GM06990 (cell line): ENCODE data around the gene SLC15A2.

Experiments
- DNase-seq: peaks from one replicate; pipeline ENCODE4 v3.0.0-alpha.2; 2011; ENCODE audit not compliant: insufficient read length; ENCODE audit errors: extremely low read depth
- H3K27me3 ChIP-seq: replicated peaks from 2 replicates; pipeline ENCODE4 v1.6.0; 2011; ENCODE audit warnings: low read length; ENCODE audit not compliant: control insufficient read depth, insufficient read depth
- H3K36me3 ChIP-seq: 2 replicates; pipeline ENCODE4 v1.5.1; 2011; ENCODE audit warnings: low read length; ENCODE audit not compliant: control insufficient read depth, insufficient read depth
- H3K4me3 ChIP-seq: replicated peaks from 2 replicates; pipeline ENCODE4 v1.5.1; 2011; ENCODE audit warnings: low read depth, mild to moderate bottlenecking, control low read depth, low read length
- CTCF ChIP-seq: IDR thresholded peaks from 2 replicates; pipeline ENCODE4 v1.5.1; 2011; ENCODE audit warnings: low read length, control low read depth, mild to moderate bottlenecking, inconsistent platforms; ENCODE audit not compliant: insufficient read depth, poor library complexity, severe bottlenecking

The SLC15A2 gene

GRCh38 chr3:121957674-121958415 is 63.6 kb downstream of the SLC15A2 start:
- Histone ChIP-seq H3K4me3 (no peak overlapping the region), H3K36me3 (peaks cover 1% of the 10 kb centered on the region), H3K27me3 (no peaks in the 10 kb centered on the region)
- no peak for TF ChIP-seq CTCF
- DNase-seq: peak; percentile 18

GRCh38 chr3:121958801-121959200 is 64.6 kb downstream of the SLC15A2 start:
- H3K36me3 ChIP-seq: peaks cover 1% of the 10 kb centered on the region
- TF ChIP-seq CTCF: no peak
- no peak for DNase-seq
- no peak overlapping the region for H3K4me3 ChIP-seq
- H3K27me3 ChIP-seq: no peaks in the 10 kb centered on the region

- no peak for TF ChIP-seq CTCF
- no peaks in the 10 kb centered on the region for H3K27me3 ChIP-seq
- peaks cover 1% of the 10 kb centered on the region for H3K36me3 ChIP-seq
- DNase-seq: no peak
- H3K4me3 ChIP-seq: no peak overlapping the region
Measured at GRCh38 chr3:121961283-121961682, 67.1 kb downstream of the SLC15A2 start.

- Histone ChIP-seq H3K27me3 (no peaks in the 10 kb centered on the region), H3K4me3 (no peak overlapping the region), H3K36me3 (peaks cover 1% of the 10 kb centered on the region)
- TF ChIP-seq CTCF: no peak
- DNase-seq: no peak
Measured at GRCh38 chr3:121962443-121962842, 68.2 kb downstream of the SLC15A2 start.

GRCh38 chr3:121963608-121964007 is 69.4 kb downstream of the SLC15A2 start:
- DNase-seq: no peak
- Histone ChIP-seq H3K4me3 (no peak overlapping the region), H3K27me3 (no peaks in the 10 kb centered on the region), H3K36me3 (no peaks in the 10 kb centered on the region)
- TF ChIP-seq CTCF: no peak

- Histone ChIP-seq H3K4me3 (no peak overlapping the region), H3K36me3 (no peaks in the 10 kb centered on the region), H3K27me3 (no peaks in the 10 kb centered on the region)
- DNase-seq: no peak
- no peak for TF ChIP-seq CTCF
Measured at GRCh38 chr3:121969631-121970030, 75.4 kb downstream of the SLC15A2 start.
